ENCODE results near the gene MDGA2. TPM values are rescaled to one million over a fixed set of nuclear protein-coding genes. Genes with fewer than 3 reads are reported as not detected.
A peak's percentile ranks its signal among the peaks of the same experiment; 100 is the strongest.

The MDGA2 gene
- polyA plus RNA-seq = not detected

DNA sequence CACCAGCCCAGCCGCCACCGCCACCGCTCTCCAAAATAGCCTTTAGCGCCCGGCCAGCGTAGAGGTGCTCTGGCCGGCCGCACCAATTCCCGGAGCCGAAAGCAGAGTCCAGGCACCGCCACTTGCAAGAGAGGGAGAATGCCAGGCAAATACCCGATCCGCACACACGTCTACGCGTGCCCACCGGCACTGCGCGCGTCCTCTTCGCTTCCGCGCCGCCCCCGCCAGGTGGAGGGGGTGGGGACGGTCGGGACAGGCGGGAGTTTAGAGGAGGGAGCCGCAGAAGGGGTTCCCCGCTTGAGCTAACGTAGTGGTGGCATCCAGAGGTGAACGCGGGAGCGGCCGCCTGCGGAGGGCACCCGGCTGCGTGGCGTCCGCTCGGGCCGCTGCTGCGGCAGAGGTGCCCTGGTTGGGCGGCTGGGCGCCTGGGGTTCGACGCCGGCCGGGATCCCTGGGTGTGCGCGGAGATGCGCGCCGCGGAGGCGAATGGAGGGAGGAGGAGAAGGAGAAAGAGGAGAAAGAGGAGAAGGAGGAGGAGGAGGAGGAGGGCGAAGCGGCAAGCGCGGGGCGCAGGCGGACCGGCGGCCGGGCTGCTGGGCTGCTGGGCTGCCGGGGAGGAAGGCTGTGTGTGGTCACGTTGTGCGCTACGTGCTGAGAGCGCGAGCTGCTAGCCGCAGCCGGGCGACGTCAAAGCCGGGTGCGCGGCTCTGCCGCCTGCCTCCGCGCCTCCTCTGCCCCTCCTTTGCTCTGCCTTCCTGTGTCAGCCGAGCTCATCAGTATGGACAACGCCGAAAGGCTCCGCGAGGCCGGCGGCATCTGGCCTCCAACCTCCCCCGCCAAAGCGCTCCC, at the start of gene MDGA2:
MDGA2 (minus strand) TSS at position 140 of the 849 bp plus-strand sequence.
- Mint-ChIP-seq H3K4me1 (no peaks in the 10 kb centered on the region), H3K27me3 (ENCODE audit: low read depth in 3 of 3) (peaks cover 5 to 13% (median 9%) of the 10 kb centered on the region in 3 donors), H3K36me3 (peaks cover 0 to 3% (median 3%) of the 10 kb centered on the region in 3 donors), H3K27ac (no peak within 1 kb of the TSS), H3K9me3 (peaks cover 2 to 26% (median 8%) of the 10 kb centered on the region in 6 donors), H3K4me3 (peak within 1 kb of the TSS in 1 of 5 donors; percentile 23)
- DNase-seq = no peak

DNA sequence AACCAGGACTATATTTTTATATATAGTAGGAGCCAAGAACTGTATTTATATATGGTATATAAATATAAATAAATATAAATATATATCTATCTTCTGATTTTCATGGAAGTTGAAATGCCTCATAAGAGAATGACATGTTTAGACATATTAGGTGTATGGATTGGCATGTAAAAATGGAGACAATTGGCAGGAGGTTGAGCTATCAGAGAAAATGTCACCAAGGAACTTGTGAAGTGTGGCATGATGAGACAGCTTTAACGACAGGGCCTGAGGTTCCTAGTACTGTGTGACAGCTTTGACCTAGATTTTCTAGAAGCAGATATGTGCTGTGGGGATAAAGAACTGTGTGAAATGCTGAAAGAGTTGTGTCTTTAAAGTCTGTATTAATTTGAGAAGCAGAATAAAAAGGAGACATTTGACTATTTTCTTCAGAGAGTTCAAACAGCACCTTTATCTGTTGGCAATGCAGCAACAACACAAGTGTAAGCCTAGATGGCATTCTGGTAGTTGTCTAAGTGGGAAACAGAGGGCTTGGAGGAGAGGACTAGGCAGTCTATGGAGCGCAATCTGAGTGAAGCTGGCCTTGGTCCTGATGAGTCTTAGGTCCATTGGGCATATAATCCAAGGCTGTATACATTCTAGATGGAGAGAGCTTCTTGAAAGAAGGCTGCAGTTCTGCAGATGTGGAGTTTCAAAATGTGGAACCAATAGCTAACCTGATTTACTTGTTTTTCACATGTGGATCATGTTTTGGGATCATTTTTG, 47.7 kb upstream of the MDGA2 start:
- Mint-ChIP-seq H3K4me1 (no peaks in the 10 kb centered on the region), H3K27me3 (ENCODE audit: low read depth in 3 of 3) (no peaks in the 10 kb centered on the region), H3K27ac (no peak overlapping the region), H3K36me3 (no peaks in the 10 kb centered on the region), H3K9me3 (peaks cover 2 to 40% (median 18%) of the 10 kb centered on the region in 6 donors), H3K4me3 (no peak overlapping the region)
- no peak for DNase-seq

DNA sequence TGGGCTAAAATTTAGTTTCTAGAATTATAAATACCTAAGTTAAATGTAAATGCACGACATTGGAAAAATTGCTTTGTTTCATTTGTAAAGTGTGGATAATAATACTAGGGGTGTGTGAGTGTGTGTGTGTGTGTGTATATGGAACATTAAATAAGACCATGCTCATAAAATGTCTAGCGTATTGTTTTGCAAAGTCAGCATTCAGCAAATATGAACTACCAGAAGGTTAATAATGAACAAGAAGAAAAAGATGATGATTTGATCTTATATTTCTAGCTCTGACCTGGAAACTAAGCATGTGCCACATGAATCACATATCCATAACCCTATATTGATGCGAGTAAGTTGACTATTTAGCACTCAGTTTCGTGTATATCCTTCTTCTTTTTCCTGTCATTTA, 44.9 kb upstream of the MDGA2 start:
- no peak overlapping the region for H3K4me3 Mint-ChIP-seq
- peaks cover 5 to 44% (median 20%) of the 10 kb centered on the region in 6 donors for H3K9me3 Mint-ChIP-seq
- H3K27me3 Mint-ChIP-seq (ENCODE audit: low read depth in 3 of 3) = peaks cover 0 to 2% (median 0%) of the 10 kb centered on the region in 3 donors
- no peaks in the 10 kb centered on the region for H3K4me1 Mint-ChIP-seq
- no peak overlapping the region for H3K27ac Mint-ChIP-seq
- H3K36me3 Mint-ChIP-seq = no peaks in the 10 kb centered on the region
- no peak for DNase-seq

DNA sequence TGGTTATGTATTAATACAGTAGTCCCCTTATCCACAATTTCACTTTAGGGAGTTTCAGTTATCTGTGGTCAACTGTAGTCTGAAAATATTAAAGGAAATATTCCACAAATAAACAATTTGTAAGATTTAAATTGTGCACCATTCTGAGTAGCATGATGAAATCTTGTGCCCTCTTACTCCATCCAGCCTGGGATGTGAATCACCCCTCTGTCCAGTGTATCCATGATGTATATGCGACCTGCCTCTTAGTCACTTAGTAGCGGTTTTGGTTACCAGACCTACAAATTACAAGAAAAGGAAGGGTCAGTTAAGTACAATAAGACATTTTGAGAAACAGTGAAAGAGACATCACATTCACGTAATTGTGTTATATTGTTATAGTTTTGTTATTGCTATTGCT, 39.9 kb upstream of the MDGA2 start:
- Mint-ChIP-seq H3K4me1 (no peaks in the 10 kb centered on the region), H3K9me3 (peaks cover 3 to 43% (median 15%) of the 10 kb centered on the region in 6 donors), H3K27ac (no peak overlapping the region), H3K27me3 (ENCODE audit: low read depth in 3 of 3) (peaks cover 0 to 2% (median 0%) of the 10 kb centered on the region in 3 donors), H3K4me3 (no peak overlapping the region), H3K36me3 (no peaks in the 10 kb centered on the region)
- no peak for DNase-seq

DNA sequence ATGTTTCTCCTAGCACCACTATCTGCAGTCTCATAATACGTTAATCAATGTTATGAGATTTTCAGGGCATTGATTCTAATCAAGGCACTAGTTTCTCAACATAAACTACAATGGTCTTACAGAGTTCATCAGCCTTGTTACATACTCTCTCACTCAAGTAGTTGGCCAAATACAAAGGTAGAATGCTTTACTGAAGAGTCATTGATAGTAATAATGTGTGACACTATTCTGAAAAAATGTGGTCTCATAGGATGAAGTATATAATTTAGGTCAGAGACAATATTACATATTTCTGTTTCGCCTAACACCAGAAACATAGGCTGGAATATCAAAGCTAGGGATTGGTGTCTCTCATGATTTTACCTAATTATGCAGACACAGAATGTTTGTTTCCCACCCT, 35.2 kb upstream of the MDGA2 start:
- no peak overlapping the region for H3K4me3 Mint-ChIP-seq
- no peaks in the 10 kb centered on the region for H3K27me3 Mint-ChIP-seq (ENCODE audit: low read depth in 3 of 3)
- no peak for DNase-seq
- no peaks in the 10 kb centered on the region for H3K36me3 Mint-ChIP-seq
- no peak overlapping the region for H3K27ac Mint-ChIP-seq
- H3K9me3 Mint-ChIP-seq = peaks cover 5 to 40% (median 19%) of the 10 kb centered on the region in 6 donors
- no peaks in the 10 kb centered on the region for H3K4me1 Mint-ChIP-seq

DNA sequence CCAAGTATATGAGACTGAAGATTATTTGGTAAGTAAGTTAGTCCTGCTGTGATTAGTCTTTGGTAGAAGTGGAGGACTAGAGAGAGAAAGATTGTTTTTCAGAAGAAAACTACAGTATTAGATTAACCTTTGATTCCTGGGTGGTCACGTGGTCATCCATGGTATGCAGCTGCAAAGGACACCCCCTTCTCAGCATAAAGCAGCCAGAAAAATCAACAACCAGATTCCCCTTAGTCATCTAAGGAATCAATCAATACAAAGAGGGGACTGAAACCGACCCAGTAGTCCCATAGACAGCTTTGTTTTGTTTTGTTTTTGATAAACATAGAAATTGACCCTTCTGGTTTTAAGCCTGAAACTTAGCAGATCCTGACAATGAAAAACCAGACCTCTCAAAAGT, 30.3 kb upstream of the MDGA2 start:
- no peaks in the 10 kb centered on the region for H3K27me3 Mint-ChIP-seq (ENCODE audit: low read depth in 3 of 3)

DNA sequence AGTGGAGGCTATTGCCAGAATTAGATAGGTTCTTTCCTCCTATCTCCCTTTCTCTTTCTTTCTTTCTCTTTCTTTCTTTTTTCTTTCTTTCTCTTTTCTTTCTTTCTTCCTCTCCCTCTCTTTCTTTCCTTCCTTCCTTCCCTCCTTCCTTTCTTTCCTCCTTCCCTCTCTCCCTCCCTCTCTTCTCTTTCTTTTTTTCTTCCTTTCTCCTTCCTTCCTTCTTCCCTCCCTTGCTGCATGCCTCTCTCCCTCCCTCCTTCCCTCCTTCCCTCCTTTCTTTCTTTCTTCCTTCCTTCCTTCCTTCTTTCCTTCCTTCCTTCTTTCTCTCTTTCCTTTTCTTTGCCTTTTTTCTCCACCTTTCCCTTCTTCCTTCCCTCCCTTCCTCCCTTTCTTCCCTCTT, 16.4 kb upstream of the MDGA2 start:
- H3K9me3 Mint-ChIP-seq = peaks cover 4 to 31% (median 12%) of the 10 kb centered on the region in 6 donors
- H3K27me3 Mint-ChIP-seq (ENCODE audit: low read depth in 3 of 3) = no peaks in the 10 kb centered on the region
- H3K36me3 Mint-ChIP-seq = no peaks in the 10 kb centered on the region
- H3K4me1 Mint-ChIP-seq = no peaks in the 10 kb centered on the region
- DNase-seq = no peak
- H3K27ac Mint-ChIP-seq = no peak overlapping the region
- H3K4me3 Mint-ChIP-seq = no peak overlapping the region

More for the DNA sequence above, 30.3 kb upstream of the MDGA2 start:
- H3K36me3 Mint-ChIP-seq = peaks cover 0 to 4% (median 0%) of the 10 kb centered on the region in 3 donors
- H3K27ac Mint-ChIP-seq = no peak overlapping the region
- H3K4me3 Mint-ChIP-seq = no peak overlapping the region
- H3K9me3 Mint-ChIP-seq = peaks cover 10 to 39% (median 19%) of the 10 kb centered on the region in 6 donors
- DNase-seq = no peak
- H3K4me1 Mint-ChIP-seq = no peaks in the 10 kb centered on the region

DNA sequence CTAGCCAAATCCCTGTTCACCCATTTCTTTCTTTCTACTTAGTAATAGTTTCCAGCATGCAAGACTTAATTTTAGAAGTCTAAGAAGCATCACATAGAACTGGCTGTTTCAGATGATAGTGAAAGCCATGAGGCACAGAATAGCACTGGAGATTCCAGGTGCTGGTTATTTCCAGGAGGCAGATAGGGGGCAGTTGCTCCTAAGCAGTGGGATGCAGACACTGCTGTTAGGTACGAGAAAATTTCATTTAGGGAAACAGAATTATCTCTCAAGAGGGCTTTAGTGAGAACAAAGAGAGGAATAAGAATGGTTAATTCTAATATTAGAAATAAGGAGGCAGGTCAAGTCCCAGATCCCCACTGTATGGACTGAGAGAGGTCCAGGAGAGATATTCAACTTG, 3.6 kb upstream of the MDGA2 start:
- H3K9me3 Mint-ChIP-seq = peaks cover 2 to 19% (median 11%) of the 10 kb centered on the region in 6 donors
- H3K4me1 Mint-ChIP-seq = no peaks in the 10 kb centered on the region
- H3K4me3 Mint-ChIP-seq = no peak overlapping the region
- DNase-seq = no peak
- H3K27me3 Mint-ChIP-seq (ENCODE audit: low read depth in 3 of 3) = peaks cover 8 to 12% (median 8%) of the 10 kb centered on the region in 3 donors
- H3K27ac Mint-ChIP-seq = no peak overlapping the region
- peaks cover 0 to 3% (median 3%) of the 10 kb centered on the region in 3 donors for H3K36me3 Mint-ChIP-seq

DNA sequence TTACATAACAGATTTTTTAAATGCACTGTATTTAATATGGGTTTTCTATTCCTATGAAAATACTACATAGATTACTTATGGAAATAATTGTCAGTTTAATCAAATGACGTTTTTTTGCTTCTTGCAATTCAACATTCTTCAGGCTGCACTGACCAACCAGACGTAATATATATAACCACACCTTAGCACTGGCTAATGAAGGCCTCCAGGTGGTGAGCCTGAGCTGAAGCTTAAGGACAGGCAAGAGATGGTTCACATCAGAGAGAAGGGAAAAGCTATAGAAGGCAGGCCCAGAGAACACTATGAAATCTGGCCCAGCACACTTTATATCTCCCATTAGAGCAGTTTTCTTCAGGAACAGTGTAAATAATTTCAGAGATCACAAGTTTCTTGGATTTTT, 2.8 kb upstream of the MDGA2 start:
- H3K9me3 Mint-ChIP-seq = peaks cover 2 to 25% (median 11%) of the 10 kb centered on the region in 6 donors
- no peaks in the 10 kb centered on the region for H3K4me1 Mint-ChIP-seq
- no peak for DNase-seq
- no peak overlapping the region for H3K4me3 Mint-ChIP-seq
- H3K36me3 Mint-ChIP-seq = peaks cover 0 to 3% (median 3%) of the 10 kb centered on the region in 3 donors
- H3K27ac Mint-ChIP-seq = no peak overlapping the region
- H3K27me3 Mint-ChIP-seq (ENCODE audit: low read depth in 3 of 3) = peaks cover 8 to 11% (median 8%) of the 10 kb centered on the region in 3 donors

DNA sequence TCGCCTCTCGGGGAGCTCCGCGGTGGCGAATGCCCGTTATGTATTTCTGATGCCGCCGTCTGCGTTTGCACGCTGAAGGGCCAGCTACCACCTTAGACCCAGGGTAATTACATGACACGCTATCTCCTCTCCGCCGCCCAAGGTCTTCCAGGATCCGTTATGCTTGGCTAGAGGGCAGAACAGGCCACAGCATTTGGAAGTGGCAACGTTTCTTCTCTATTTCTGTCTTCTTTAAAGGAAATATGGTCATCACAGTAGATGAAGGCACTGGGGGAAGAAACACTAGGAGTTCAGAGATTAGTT, 861 bp upstream of the MDGA2 start:
- DNase-seq = no peak
- H3K27me3 Mint-ChIP-seq (ENCODE audit: low read depth in 3 of 3) = peaks cover 9 to 13% (median 9%) of the 10 kb centered on the region in 3 donors
- peak overlapping the region in 1 of 5 donors; percentile 17 for H3K4me3 Mint-ChIP-seq

DNA sequence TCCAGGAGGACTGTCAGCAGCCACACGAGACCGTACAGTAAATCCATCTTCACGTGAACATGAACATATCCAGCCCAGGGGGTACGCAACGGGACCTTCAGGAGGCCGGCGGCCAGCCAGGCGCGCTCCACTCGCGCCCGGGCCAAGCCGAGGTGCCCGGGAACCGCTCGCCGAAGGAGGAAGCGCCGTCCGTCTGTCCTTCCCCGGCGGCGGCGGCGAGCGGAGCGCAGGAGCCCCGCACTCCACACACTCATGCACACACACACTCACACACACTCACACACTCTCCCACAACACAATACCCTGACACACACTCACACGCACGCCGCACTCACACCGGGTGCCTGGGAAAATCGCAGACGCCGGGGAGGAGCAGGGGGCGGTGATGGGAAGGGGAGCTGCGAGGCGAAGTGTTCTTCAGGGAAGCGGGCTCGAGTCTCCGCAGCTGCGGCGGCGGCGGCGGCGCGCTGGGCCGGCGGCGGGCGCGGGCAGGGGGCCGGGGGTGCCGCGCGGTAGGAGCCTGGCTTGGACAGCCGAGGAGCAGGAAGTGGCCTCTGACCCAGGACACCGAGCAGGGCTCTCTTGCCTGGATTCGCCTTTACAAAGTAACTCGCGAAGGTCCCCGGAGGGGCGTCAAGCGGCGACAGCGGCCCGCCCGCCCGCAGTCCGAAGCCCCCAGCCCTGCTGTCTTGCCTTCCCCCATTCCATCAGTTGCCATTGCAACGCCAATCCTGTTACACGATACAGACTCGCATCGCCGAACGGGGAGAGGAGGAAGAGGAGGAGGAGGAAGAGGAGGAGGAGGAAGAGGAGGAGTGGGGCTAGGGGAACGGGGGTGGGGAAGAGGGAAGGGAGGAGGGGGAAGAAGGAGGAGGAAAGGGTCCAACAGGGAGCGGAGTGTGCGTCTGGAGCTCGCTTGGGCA, 601 bp downstream of the MDGA2 start:
- Mint-ChIP-seq H3K36me3 (peaks cover 0 to 3% (median 3%) of the 10 kb centered on the region in 3 donors), H3K4me3 (peak overlapping the region in 1 of 5 donors; percentile 23)
- no peak for DNase-seq

More for the DNA sequence above, 861 bp upstream of the MDGA2 start:
- H3K27ac Mint-ChIP-seq = no peak overlapping the region
- peaks cover 0 to 3% (median 3%) of the 10 kb centered on the region in 3 donors for H3K36me3 Mint-ChIP-seq
- peaks cover 2 to 26% (median 9%) of the 10 kb centered on the region in 6 donors for H3K9me3 Mint-ChIP-seq
- no peaks in the 10 kb centered on the region for H3K4me1 Mint-ChIP-seq

DNA sequence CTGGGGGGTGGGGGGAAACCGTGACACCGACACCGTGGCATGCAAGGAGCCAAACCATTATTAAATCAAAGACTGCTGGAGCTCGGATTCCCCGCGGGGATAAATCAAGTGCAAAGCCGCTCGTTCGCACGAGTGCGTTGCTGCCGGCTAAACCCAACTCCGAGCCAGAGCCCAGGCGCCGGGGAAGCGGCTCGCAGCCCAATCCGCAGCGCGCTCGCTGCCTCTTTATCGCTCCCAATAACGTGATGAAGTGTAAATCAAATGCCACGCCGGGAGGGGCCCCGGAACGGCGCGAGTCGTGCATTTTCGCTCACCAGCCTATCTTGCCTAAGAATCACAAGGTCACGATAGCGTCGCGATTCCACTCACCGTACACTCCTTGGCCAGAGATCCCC, 1.3 kb downstream of the MDGA2 start:
- Mint-ChIP-seq H3K4me1 (no peaks in the 10 kb centered on the region), H3K36me3 (peaks cover 0 to 3% (median 3%) of the 10 kb centered on the region in 3 donors), H3K9me3 (peaks cover 2 to 28% (median 8%) of the 10 kb centered on the region in 6 donors), H3K4me3 (no peak overlapping the region), H3K27ac (no peak overlapping the region), H3K27me3 (ENCODE audit: low read depth in 3 of 3) (peaks cover 5 to 13% (median 8%) of the 10 kb centered on the region in 3 donors)
- no peak for DNase-seq

More for the DNA sequence above, 601 bp downstream of the MDGA2 start:
- Mint-ChIP-seq H3K27me3 (ENCODE audit: low read depth in 3 of 3) (peaks cover 5 to 13% (median 9%) of the 10 kb centered on the region in 3 donors), H3K27ac (no peak overlapping the region), H3K4me1 (no peaks in the 10 kb centered on the region), H3K9me3 (peaks cover 2 to 26% (median 8%) of the 10 kb centered on the region in 6 donors)

Measured in immature natural killer cell (primary cell).